Measurements from ENCODE around the gene TAF11L14. TPM values are rescaled to one million over a fixed set of nuclear protein-coding genes. Genes with fewer than 3 reads are reported as not detected.
"Not testable (repeated sequence)": the region's sequence is repeated elsewhere in the genome, so short reads cannot be mapped to it uniquely, and the experiment has no call there.

TAF11L14 gene
- not detected for polyA plus RNA-seq

GRCh38 chr5:17634160-17634559 is at the start of gene TAF11L14:
TSS of gene TAF11L14 (plus strand) at chr5:17634460.
- no peaks in the 10 kb centered on the region for H3K36me3 ChIP-seq (ENCODE audit: control insufficient read depth in 2 of 2, insufficient read depth in 2 of 2, low read length in 1 of 2)

GRCh38 chr5:17585658-17586057 is 48.6 kb upstream of the TAF11L14 start, which contains the start of gene TAF11L7:
TSS of gene TAF11L7 (minus strand) at chr5:17585758.
- not testable (repeated sequence) for H3K4me1 ChIP-seq (ENCODE audit: control insufficient read depth in 2 of 2, insufficient read depth in 2 of 2, low read length in 1 of 2); H3K27me3 ChIP-seq (ENCODE audit: control insufficient read depth in 1 of 2, insufficient read depth in 2 of 2, low read length in 2 of 2); H3K9me3 ChIP-seq (ENCODE audit: control insufficient read depth in 2 of 2, insufficient read depth in 1 of 2, low read depth in 1 of 2, low read length in 1 of 2); H3K36me3 ChIP-seq (ENCODE audit: control insufficient read depth in 2 of 2, insufficient read depth in 2 of 2, low read length in 1 of 2); H3K4me3 ChIP-seq (ENCODE audit: low read depth in 1 of 2, low read length in 2 of 2); H3K27ac ChIP-seq (ENCODE audit: low read depth in 2 of 2, low read length in 1 of 2)
- no CpG with 5 or more reads among the region's 16 CpGs for WGBS, 2 donors

More at GRCh38 chr5:17634160-17634559, at the start of gene TAF11L14:
- H3K4me1 ChIP-seq (ENCODE audit: control insufficient read depth in 2 of 2, insufficient read depth in 2 of 2, low read length in 1 of 2), result no peaks in the 10 kb centered on the region
- H3K27ac ChIP-seq (ENCODE audit: low read depth in 2 of 2, low read length in 1 of 2), result no peak within 1 kb of the TSS
- no peaks in the 10 kb centered on the region for H3K9me3 ChIP-seq (ENCODE audit: control insufficient read depth in 2 of 2, insufficient read depth in 1 of 2, low read depth in 1 of 2, low read length in 1 of 2)
- WGBS, 2 donors, result 84 to 88% methylated on average over 5 of the region's 5 CpGs
- H3K4me3 ChIP-seq (ENCODE audit: low read depth in 1 of 2, low read length in 2 of 2), result no peak within 1 kb of the TSS
- H3K27me3 ChIP-seq (ENCODE audit: control insufficient read depth in 1 of 2, insufficient read depth in 2 of 2, low read length in 2 of 2), result no peaks in the 10 kb centered on the region

- not testable (repeated sequence) for H3K4me3 ChIP-seq (ENCODE audit: low read depth in 1 of 2, low read length in 2 of 2); H3K27me3 ChIP-seq (ENCODE audit: control insufficient read depth in 1 of 2, insufficient read depth in 2 of 2, low read length in 2 of 2); H3K9me3 ChIP-seq (ENCODE audit: control insufficient read depth in 2 of 2, insufficient read depth in 1 of 2, low read depth in 1 of 2, low read length in 1 of 2); H3K36me3 ChIP-seq (ENCODE audit: control insufficient read depth in 2 of 2, insufficient read depth in 2 of 2, low read length in 1 of 2); H3K4me1 ChIP-seq (ENCODE audit: control insufficient read depth in 2 of 2, insufficient read depth in 2 of 2, low read length in 1 of 2); H3K27ac ChIP-seq (ENCODE audit: low read depth in 2 of 2, low read length in 1 of 2)
- no CpG with 5 or more reads among the region's 16 CpGs for WGBS, 2 donors
These were observed 43.4 kb upstream of the TAF11L14 start, which contains the start of gene TAF11L8 for GRCh38 chr5:17590860-17591259. TSS of gene TAF11L8 (minus strand) at chr5:17590960.

- not testable (repeated sequence) for H3K4me3 ChIP-seq (ENCODE audit: low read depth in 1 of 2, low read length in 2 of 2); H3K36me3 ChIP-seq (ENCODE audit: control insufficient read depth in 2 of 2, insufficient read depth in 2 of 2, low read length in 1 of 2); H3K27me3 ChIP-seq (ENCODE audit: control insufficient read depth in 1 of 2, insufficient read depth in 2 of 2, low read length in 2 of 2); H3K4me1 ChIP-seq (ENCODE audit: control insufficient read depth in 2 of 2, insufficient read depth in 2 of 2, low read length in 1 of 2); H3K9me3 ChIP-seq (ENCODE audit: control insufficient read depth in 2 of 2, insufficient read depth in 1 of 2, low read depth in 1 of 2, low read length in 1 of 2); H3K27ac ChIP-seq (ENCODE audit: low read depth in 2 of 2, low read length in 1 of 2)
- WGBS, 2 donors, result 95% methylated on average over 7 to 10 of the region's 15 CpGs
These were observed 40.0 kb upstream of the TAF11L14 start, which contains the start of gene TAF11L9 for GRCh38 chr5:17594255-17594654. TSS of gene TAF11L9 (minus strand) at chr5:17594394.

GRCh38 chr5:17597728-17598127 is 36.5 kb upstream of the TAF11L14 start, which contains the start of gene TAF11L10:
TSS of gene TAF11L10 (minus strand) at chr5:17597828.
- H3K9me3 ChIP-seq (ENCODE audit: control insufficient read depth in 2 of 2, insufficient read depth in 1 of 2, low read depth in 1 of 2, low read length in 1 of 2); H3K27ac ChIP-seq (ENCODE audit: low read depth in 2 of 2, low read length in 1 of 2); H3K4me1 ChIP-seq (ENCODE audit: control insufficient read depth in 2 of 2, insufficient read depth in 2 of 2, low read length in 1 of 2); H3K36me3 ChIP-seq (ENCODE audit: control insufficient read depth in 2 of 2, insufficient read depth in 2 of 2, low read length in 1 of 2); H3K4me3 ChIP-seq (ENCODE audit: low read depth in 1 of 2, low read length in 2 of 2); H3K27me3 ChIP-seq (ENCODE audit: control insufficient read depth in 1 of 2, insufficient read depth in 2 of 2, low read length in 2 of 2): not testable (repeated sequence)
- no CpG with 5 or more reads among the region's 15 CpGs for WGBS, 2 donors

- not testable (repeated sequence) for H3K36me3 ChIP-seq (ENCODE audit: control insufficient read depth in 2 of 2, insufficient read depth in 2 of 2, low read length in 1 of 2); H3K27ac ChIP-seq (ENCODE audit: low read depth in 2 of 2, low read length in 1 of 2); H3K4me1 ChIP-seq (ENCODE audit: control insufficient read depth in 2 of 2, insufficient read depth in 2 of 2, low read length in 1 of 2); H3K9me3 ChIP-seq (ENCODE audit: control insufficient read depth in 2 of 2, insufficient read depth in 1 of 2, low read depth in 1 of 2, low read length in 1 of 2); H3K4me3 ChIP-seq (ENCODE audit: low read depth in 1 of 2, low read length in 2 of 2); H3K27me3 ChIP-seq (ENCODE audit: control insufficient read depth in 1 of 2, insufficient read depth in 2 of 2, low read length in 2 of 2)
- WGBS, 2 donors, result 70 to 72% methylated on average over 6 of the region's 6 CpGs
These were observed 30.4 kb upstream of the TAF11L14 start, which contains the start of gene TAF11L11 for GRCh38 chr5:17603880-17604279. TSS of gene TAF11L11 (plus strand) at chr5:17604183.

GRCh38 chr5:17604951-17605350 is 29.3 kb upstream of the TAF11L14 start:
- 91 to 95% methylated on average over 14 of the region's 14 CpGs for WGBS, 2 donors
- Histone ChIP-seq H3K27ac (ENCODE audit: low read depth in 2 of 2, low read length in 1 of 2) (no peak overlapping the region), H3K36me3 (ENCODE audit: control insufficient read depth in 2 of 2, insufficient read depth in 2 of 2, low read length in 1 of 2) (no peaks in the 10 kb centered on the region), H3K4me3 (ENCODE audit: low read depth in 1 of 2, low read length in 2 of 2) (no peak overlapping the region), H3K4me1 (ENCODE audit: control insufficient read depth in 2 of 2, insufficient read depth in 2 of 2, low read length in 1 of 2) (no peaks in the 10 kb centered on the region), H3K27me3 (ENCODE audit: control insufficient read depth in 1 of 2, insufficient read depth in 2 of 2, low read length in 2 of 2) (no peaks in the 10 kb centered on the region), H3K9me3 (ENCODE audit: control insufficient read depth in 2 of 2, insufficient read depth in 1 of 2, low read depth in 1 of 2, low read length in 1 of 2) (no peaks in the 10 kb centered on the region)

GRCh38 chr5:17607461-17607860 is 26.8 kb upstream of the TAF11L14 start:
- H3K27ac ChIP-seq (ENCODE audit: low read depth in 2 of 2, low read length in 1 of 2); H3K9me3 ChIP-seq (ENCODE audit: control insufficient read depth in 2 of 2, insufficient read depth in 1 of 2, low read depth in 1 of 2, low read length in 1 of 2); H3K4me3 ChIP-seq (ENCODE audit: low read depth in 1 of 2, low read length in 2 of 2); H3K36me3 ChIP-seq (ENCODE audit: control insufficient read depth in 2 of 2, insufficient read depth in 2 of 2, low read length in 1 of 2); H3K4me1 ChIP-seq (ENCODE audit: control insufficient read depth in 2 of 2, insufficient read depth in 2 of 2, low read length in 1 of 2); H3K27me3 ChIP-seq (ENCODE audit: control insufficient read depth in 1 of 2, insufficient read depth in 2 of 2, low read length in 2 of 2): not testable (repeated sequence)
- 84 to 90% methylated on average over 4 of the region's 4 CpGs for WGBS, 2 donors

- not testable (repeated sequence) for H3K4me1 ChIP-seq (ENCODE audit: control insufficient read depth in 2 of 2, insufficient read depth in 2 of 2, low read length in 1 of 2); H3K4me3 ChIP-seq (ENCODE audit: low read depth in 1 of 2, low read length in 2 of 2); H3K27me3 ChIP-seq (ENCODE audit: control insufficient read depth in 1 of 2, insufficient read depth in 2 of 2, low read length in 2 of 2); H3K9me3 ChIP-seq (ENCODE audit: control insufficient read depth in 2 of 2, insufficient read depth in 1 of 2, low read depth in 1 of 2, low read length in 1 of 2); H3K27ac ChIP-seq (ENCODE audit: low read depth in 2 of 2, low read length in 1 of 2); H3K36me3 ChIP-seq (ENCODE audit: control insufficient read depth in 2 of 2, insufficient read depth in 2 of 2, low read length in 1 of 2)
- 73 to 78% methylated on average over 2 of the region's 2 CpGs for WGBS, 2 donors
These were observed 24.2 kb upstream of the TAF11L14 start, which contains the start of gene TAF11L12 for GRCh38 chr5:17610092-17610491. TSS of gene TAF11L12 (plus strand) at chr5:17610392.

- no peaks in the 10 kb centered on the region for H3K4me1 ChIP-seq (ENCODE audit: control insufficient read depth in 2 of 2, insufficient read depth in 2 of 2, low read length in 1 of 2)
- H3K27me3 ChIP-seq (ENCODE audit: control insufficient read depth in 1 of 2, insufficient read depth in 2 of 2, low read length in 2 of 2), result no peaks in the 10 kb centered on the region
- H3K4me3 ChIP-seq (ENCODE audit: low read depth in 1 of 2, low read length in 2 of 2), result no peak overlapping the region
- no peaks in the 10 kb centered on the region for H3K9me3 ChIP-seq (ENCODE audit: control insufficient read depth in 2 of 2, insufficient read depth in 1 of 2, low read depth in 1 of 2, low read length in 1 of 2)
- H3K27ac ChIP-seq (ENCODE audit: low read depth in 2 of 2, low read length in 1 of 2), result no peak overlapping the region
- no peaks in the 10 kb centered on the region for H3K36me3 ChIP-seq (ENCODE audit: control insufficient read depth in 2 of 2, insufficient read depth in 2 of 2, low read length in 1 of 2)
- 93% methylated on average over 17 of the region's 17 CpGs for WGBS, 2 donors
These were observed 19.2 kb upstream of the TAF11L14 start for GRCh38 chr5:17614872-17615605.

All from esophagus (tissue), 2 donors.